ENCODE results near the gene KIF21A. TPM values are rescaled to one million over a fixed set of nuclear protein-coding genes. Genes with fewer than 3 reads are reported as not detected.

KIF21A gene
- polyA plus RNA-seq, 1 of the 3 experiments (the other 2 are of a cell fraction): 3.6 TPM

- Histone ChIP-seq H3K4me3 (ENCODE audit: low read depth in 2 of 2, low read length in 1 of 2) (no peak overlapping the region), H3K36me3 (replicated peaks in 1 of 2; ENCODE audit: control insufficient read depth in 1 of 2, insufficient read depth in 2 of 2, low read length in 1 of 2) (peaks cover 3 to 27% of the 10 kb centered on the region in 2 experiments), H4K20me1 (ENCODE audit: insufficient read depth) (no peaks in the 10 kb centered on the region), H2AFZ (ENCODE audit: low read depth) (no peak overlapping the region), H3K79me2 (ENCODE audit: insufficient read depth) (no peaks in the 10 kb centered on the region), H3K9ac (no peak overlapping the region), H3K9me3 (no peaks in the 10 kb centered on the region), H3K27ac (ENCODE audit: low read depth in 2 of 2, low read length in 1 of 2) (no peak overlapping the region), H3K4me1 (ENCODE audit: control insufficient read depth in 1 of 2, insufficient read depth in 2 of 2, low read depth in 1 of 2, low read length in 1 of 2) (no peaks in the 10 kb centered on the region), H3K9me2 (no peaks in the 10 kb centered on the region), H3F3A (replicated peaks; ENCODE audit: insufficient read depth) (no peaks in the 10 kb centered on the region), H3K4me2 (no peak overlapping the region), H3K27me3 (ENCODE audit: insufficient read depth) (no peaks in the 10 kb centered on the region)
- ChIA-PET CTCF (no interaction called here), POLR2A (no interaction called here)
- TF ChIP-seq ELF1 (IDR thresholded peaks at IDR 0.05) (no peak), MXI1 (IDR thresholded peaks at IDR 0.05; ENCODE audit: low read depth, low read length) (no peak), FOXM1 (IDR thresholded peaks at IDR 0.05; ENCODE audit: low read depth) (no peak), RXRA (IDR thresholded peaks at IDR 0.05; ENCODE audit: borderline replicate concordance, low read depth) (no peak), EZH2phosphoT487 (IDR thresholded peaks at IDR 0.05; ENCODE audit: borderline replicate concordance, low read depth) (no peak), FOXJ3 (CRISPR knock-in tag; IDR thresholded peaks at IDR 0.05) (no peak), YY1 (IDR thresholded peaks at IDR 0.05; ENCODE audit: low read depth) (no peak), PBX3 (IDR thresholded peaks at IDR 0.05) (no peak), NRF1 (IDR thresholded peaks at IDR 0.05; ENCODE audit: low read depth, low read length) (no peak), SMC3 (IDR thresholded peaks at IDR 0.05; ENCODE audit: low read depth, low read length) (no peak), USF1 (IDR thresholded peaks at IDR 0.05; ENCODE audit: borderline replicate concordance, low read depth) (no peak), MEF2A (IDR thresholded peaks at IDR 0.05; ENCODE audit: borderline replicate concordance, low read depth) (no peak), SIN3A (IDR thresholded peaks at IDR 0.05; ENCODE audit: borderline replicate concordance, low read depth, low read length) (no peak)
- TF ChIP-seq, protein P1, sequence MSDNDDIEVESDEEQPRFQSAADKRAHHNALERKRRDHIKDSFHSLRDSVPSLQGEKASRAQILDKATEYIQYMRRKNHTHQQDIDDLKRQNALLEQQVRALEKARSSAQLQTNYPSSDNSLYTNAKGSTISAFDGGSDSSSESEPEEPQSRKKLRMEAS (IDR thresholded peaks at IDR 0.05; ENCODE audit: low read depth): no peak
- 93% methylated on average over 2 of the region's 2 CpGs for WGBS (ENCODE audit: low lambda C conversion rate)
- no peak for DNase-seq
These were observed 73.2 kb downstream of the KIF21A start for GRCh38 chr12:39369756-39370155.

DNA sequence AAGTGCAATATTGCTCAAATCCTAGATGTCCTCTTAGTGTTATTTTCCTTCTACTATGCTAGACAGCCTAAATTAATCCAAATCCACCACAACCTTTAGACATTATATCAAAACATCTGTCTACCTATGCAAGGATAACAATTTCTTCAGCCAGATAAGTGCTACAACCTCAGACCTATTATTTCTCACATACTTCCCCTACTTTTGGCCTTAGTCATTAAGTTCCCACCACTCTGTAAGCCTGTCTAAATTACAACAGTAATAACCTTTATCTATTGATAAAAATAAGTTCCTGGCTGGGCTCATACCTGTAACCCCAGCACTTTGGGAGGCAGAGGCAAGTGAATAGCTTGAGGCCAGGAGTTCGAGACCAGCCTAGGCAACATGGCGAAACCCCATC lies 74.0 kb downstream of the KIF21A start:
- no peak overlapping the region for H3K27ac ChIP-seq (ENCODE audit: low read depth in 2 of 2, low read length in 1 of 2)
- H3K4me1 ChIP-seq (ENCODE audit: control insufficient read depth in 1 of 2, insufficient read depth in 2 of 2, low read depth in 1 of 2, low read length in 1 of 2): no peaks in the 10 kb centered on the region
- ChIA-PET POLR2A (no interaction called here), CTCF (no interaction called here)
- no peaks in the 10 kb centered on the region for H3K9me2 ChIP-seq
- no peaks in the 10 kb centered on the region for H3K9me3 ChIP-seq
- no peaks in the 10 kb centered on the region for H4K20me1 ChIP-seq (ENCODE audit: insufficient read depth)
- H3F3A ChIP-seq (replicated peaks; ENCODE audit: insufficient read depth): no peaks in the 10 kb centered on the region
- 97% methylated on average over 2 of the region's 2 CpGs for WGBS (ENCODE audit: low lambda C conversion rate)
- H2AFZ ChIP-seq (ENCODE audit: low read depth): no peak overlapping the region
- H3K36me3 ChIP-seq (replicated peaks in 1 of 2; ENCODE audit: control insufficient read depth in 1 of 2, insufficient read depth in 2 of 2, low read length in 1 of 2): peaks cover 3 to 32% of the 10 kb centered on the region in 2 experiments
- no peak for DNase-seq
- no peaks in the 10 kb centered on the region for H3K27me3 ChIP-seq (ENCODE audit: insufficient read depth)
- H3K4me3 ChIP-seq (ENCODE audit: low read depth in 2 of 2, low read length in 1 of 2): no peak overlapping the region
- no peak for TF ChIP-seq FOSL2 (IDR thresholded peaks at IDR 0.05; ENCODE audit: borderline replicate concordance, low read depth)
- no peak for TF ChIP-seq RCOR1 (IDR thresholded peaks at IDR 0.05; ENCODE audit: low read length)
- TF ChIP-seq MEF2A (IDR thresholded peaks at IDR 0.05; ENCODE audit: borderline replicate concordance, low read depth): no peak
- no peak overlapping the region for H3K9ac ChIP-seq
- H3K4me2 ChIP-seq: no peak overlapping the region
- no peaks in the 10 kb centered on the region for H3K79me2 ChIP-seq (ENCODE audit: insufficient read depth)

Measured in SK-N-SH (cell line).